HCT116 (cell line): ENCODE data around the gene FAM47A. TPM values are rescaled to one million over a fixed set of nuclear protein-coding genes. Genes with fewer than 3 reads are reported as not detected.

ENCODE experiments used
- ATAC-seq: fragments of 200-7000 bp; cut with Tn5 transposase; 2 replicates; pipeline ENCODE4 v1.9.1; 2020; ENCODE audit warnings: mild to moderate bottlenecking, moderate library complexity
- BruUV-seq: library from RNA; stranded (reverse); fragments of 400-500 nt; replicated peaks from 2 replicates; lab custom pipeline; 2021; lab: Mats Ljungman, UMichigan
- CTCF ChIA-PET: fragments of 300-600 bp; sonication (Branson Sonifier 250); formaldehyde crosslinking; loops from one replicate; lab custom pipeline; 2021; ENCODE audit warnings: antibody characterized with exemption; lab: Charles Lee
- POLR2A ChIA-PET: fragments of 300-600, 350-600 bp; sonication (Branson Sonifier 250); formaldehyde crosslinking; loops from one replicate; lab custom pipeline; 2021; ENCODE audit warnings: antibody characterized with exemption; lab: Charles Lee
- RAD21 ChIA-PET, 2 experiments: fragments of 300-600 bp; sonication (Branson Sonifier 250); formaldehyde crosslinking; loops; one replicate each; lab custom pipeline; 2023; ENCODE audit warnings: low total read pairs in 2 of 2; ENCODE audit not compliant: uncharacterized antibody in 2 of 2, unreplicated experiment in 2 of 2, low non-redundant PET in 1 of 2; lab: Charles Lee
- DNase-seq: peaks from one replicate; pipeline ENCODE4 v3.0.0-alpha.2; 2010; ENCODE audit warnings: low read depth, low spot score
- H2AFZ ChIP-seq: fragments of 200-600 bp; shearing (Covaris generic), sonication (generic); 2 replicates; pipeline ENCODE4 v1.6.1; 2017; ENCODE audit warnings: low read depth, mixed run types, mixed read lengths, antibody characterized with exemption, low read length; ENCODE audit not compliant: poor library complexity, severe bottlenecking
- H3K27ac ChIP-seq: 2 replicates; pipeline ENCODE4 v1.5.1; 2012; ENCODE audit warnings: low read depth, low read length
- H3K27me3 ChIP-seq: fragments of 200-600 bp; sonication (generic); 2 replicates; pipeline ENCODE4 v1.6.1; 2016; ENCODE audit warnings: mixed run types, low read length, mixed read lengths; ENCODE audit not compliant: insufficient read depth
- H3K36me3 ChIP-seq, 2 experiments: fragments of 200-500 bp in 1 of 2; fragments of 200-600 bp in 1 of 2; sonication (Bioruptor generic) in 1 of 2; sonication (generic) in 1 of 2; 2 replicates each; pipeline versions ENCODE4 v1.5.1 to v1.6.1; 2014 to 2016; ENCODE audit warnings: low read length in 2 of 2, inconsistent platforms in 1 of 2, mixed read lengths in 1 of 2, mixed run types in 1 of 2; ENCODE audit not compliant: insufficient read depth in 2 of 2, control insufficient read depth in 1 of 2
- H3K4me1 ChIP-seq, 2 experiments: fragments of 200-600 bp in 1 of 2; sonication (generic) in 1 of 2; 2 replicates each; pipeline versions ENCODE4 v1.5.1 to v1.6.1; 2012 to 2017; ENCODE audit warnings: low read length in 2 of 2, inconsistent platforms in 1 of 2, mild to moderate bottlenecking in 1 of 2, mixed read lengths in 1 of 2, mixed run types in 1 of 2, moderate library complexity in 1 of 2; ENCODE audit not compliant: insufficient read depth in 2 of 2, control insufficient read depth in 1 of 2
- H3K4me2 ChIP-seq: fragments of 200-600 bp; sonication (generic); 2 replicates; pipeline ENCODE4 v1.6.1; 2017; ENCODE audit warnings: mixed run types, low read length, mixed read lengths
- H3K4me3 ChIP-seq, 2 experiments: fragments of 200-600 bp in 1 of 2; sonication (generic) in 1 of 2; replicated peaks in 1 of 2; 2 replicates each; pipeline ENCODE4 v1.5.1; 2011 to 2016; ENCODE audit warnings: low read length in 2 of 2, control low read depth in 1 of 2, low read depth in 1 of 2, mild to moderate bottlenecking in 1 of 2, mixed read lengths in 1 of 2, mixed run types in 1 of 2
- H3K79me2 ChIP-seq: fragments of 200-600 bp; sonication (generic); 2 replicates; pipeline ENCODE4 v1.6.1; 2017; ENCODE audit warnings: mild to moderate bottlenecking, mixed run types, low read length, moderate library complexity, mixed read lengths; ENCODE audit not compliant: insufficient read depth
- H3K9ac ChIP-seq: fragments of 200-600 bp; sonication (generic); 2 replicates; pipeline ENCODE4 v1.6.1; 2016; ENCODE audit warnings: low read length, mixed read lengths
- H3K9me2 ChIP-seq: fragments of 200-600 bp; sonication (generic), shearing (Covaris generic); 2 replicates; pipeline ENCODE4 v1.6.1; 2017; ENCODE audit warnings: mixed run types, mild to moderate bottlenecking, moderate library complexity; ENCODE audit not compliant: insufficient read depth
- H3K9me3 ChIP-seq, 2 experiments: fragments of 200-500 bp in 1 of 2; fragments of 200-600 bp in 1 of 2; sonication (Bioruptor generic) in 1 of 2; sonication (generic) in 1 of 2; 2 replicates each; pipeline ENCODE4 v1.6.1; 2014 to 2017; ENCODE audit warnings: low read length in 2 of 2, mixed read lengths in 2 of 2, inconsistent platforms in 1 of 2, low read depth in 1 of 2, mild to moderate bottlenecking in 1 of 2, mixed run types in 1 of 2, moderate library complexity in 1 of 2; ENCODE audit not compliant: control insufficient read depth in 1 of 2, insufficient read depth in 1 of 2
- H4K20me1 ChIP-seq: fragments of 200-600 bp; sonication (generic), shearing (Covaris generic); 2 replicates; pipeline ENCODE4 v1.6.1; 2017; ENCODE audit warnings: mixed run types, mild to moderate bottlenecking, moderate library complexity; ENCODE audit not compliant: insufficient read depth
- CBX3 ChIP-seq: IDR thresholded peaks from 2 replicates; pipeline ENCODE4 v1.6.1; 2012; ENCODE audit warnings: low read depth
- CEBPB ChIP-seq: IDR thresholded peaks from 2 replicates; pipeline ENCODE4 v1.6.1; 2012; ENCODE audit warnings: low read depth
- ELF1 ChIP-seq: IDR thresholded peaks from 2 replicates; pipeline ENCODE4 v1.6.1; 2012; ENCODE audit warnings: low read depth, borderline replicate concordance
- EZH2phosphoT487 ChIP-seq: fragments of 200-600 bp; IDR thresholded peaks from 2 replicates; pipeline ENCODE4 v1.6.1; 2018; ENCODE audit warnings: antibody characterized with exemption, borderline replicate concordance
- POLR2A ChIP-seq: IDR thresholded peaks from 2 replicates; pipeline ENCODE4 v1.7.0; 2011; ENCODE audit warnings: borderline replicate concordance; ENCODE audit not compliant: insufficient read depth, insufficient read length; ENCODE audit errors: extremely low read depth
- POLR2AphosphoS5 ChIP-seq: IDR thresholded peaks from 2 replicates; pipeline ENCODE4 v1.6.1; 2011; ENCODE audit warnings: mild to moderate bottlenecking, low read depth, low read length, moderate library complexity
- SIN3A ChIP-seq: IDR thresholded peaks from 2 replicates; pipeline ENCODE4 v1.6.1; 2012; ENCODE audit warnings: low read depth
- SRF ChIP-seq: IDR thresholded peaks from 2 replicates; pipeline ENCODE4 v1.6.1; 2012; ENCODE audit warnings: low read depth
- YY1 ChIP-seq: IDR thresholded peaks from 2 replicates; pipeline ENCODE4 v1.6.1; 2011; ENCODE audit warnings: low read length, low read depth, moderate library complexity, mild to moderate bottlenecking; ENCODE audit not compliant: insufficient replicate concordance; ENCODE audit errors: extremely low read depth
- ZFX ChIP-seq: fragments of 450-650 bp; IDR thresholded peaks from 2 replicates; pipeline ENCODE4 v1.6.1; 2017
- ZNF274 ChIP-seq: fragments of 200-500 bp; sonication (Bioruptor generic); IDR thresholded peaks from 2 replicates; pipeline ENCODE4 v1.6.1; 2014; ENCODE audit warnings: mild to moderate bottlenecking, low read depth, low read length, inconsistent platforms
- intact Hi-C: fragments of 100-400 bp; cut with micrococcal nuclease; formaldehyde crosslinking; loops from 2 replicates; pipeline ENCODE4 v1.10.0; 2022
- total RNA-seq: library from RNA; stranded (reverse); gene quantifications from one replicate; pipeline ENCODE4 v1.2.1, GENCODE V29; 2021; ENCODE audit not compliant: unreplicated experiment
- TF ChIP-seq, protein P1 (sequence below): IDR thresholded peaks from 2 replicates; pipeline ENCODE4 v1.6.1; 2012
- TF ChIP-seq, protein P2 (sequence below): IDR thresholded peaks from 2 replicates; pipeline ENCODE4 v1.6.1; 2012
- TF ChIP-seq, protein P3 (sequence below), 3 experiments: fragments of 200-600 bp in 1 of 3; sonication (generic) in 1 of 3; IDR thresholded peaks in 2 of 3; conservative IDR thresholded peaks in 1 of 3; 2 replicates each; pipeline ENCODE4 v1.5.1; 2012 to 2017; ENCODE audit warnings: low read depth in 2 of 3, low read length in 2 of 3, antibody characterized with exemption in 1 of 3, borderline replicate concordance in 1 of 3, control low read depth in 1 of 3, mild to moderate bottlenecking in 1 of 3, mixed read lengths in 1 of 3, mixed run types in 1 of 3, moderate library complexity in 1 of 3; ENCODE audit not compliant: insufficient read depth in 1 of 3

The FAM47A gene
- total RNA-seq, 1 experiment from 2014 or later, result not detected

DNA sequence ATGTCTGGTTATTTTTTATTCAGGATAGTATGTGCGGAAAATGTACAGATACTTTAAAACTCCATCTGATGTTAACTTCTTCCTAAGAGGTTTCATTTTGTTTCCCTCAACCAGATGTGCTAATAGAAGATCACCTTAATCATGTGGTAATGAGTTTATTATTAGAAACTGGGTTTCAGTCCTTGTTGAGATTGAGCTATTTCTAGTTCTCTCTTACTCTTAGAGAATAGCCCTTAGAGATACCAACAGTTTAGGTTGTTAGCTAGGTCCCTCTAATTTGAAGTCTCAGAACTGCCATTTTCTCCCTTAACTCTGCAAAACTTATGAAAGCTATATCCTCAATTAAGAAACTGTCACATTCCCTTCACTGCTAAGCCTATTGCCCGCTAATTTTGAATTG, 13.0 kb downstream of the FAM47A start (continued):
- no peak for TF ChIP-seq ELF1
- no peak for TF ChIP-seq EZH2phosphoT487
- TF ChIP-seq YY1, result no peak
- TF ChIP-seq SRF, result no peak
- TF ChIP-seq POLR2A, result no peak
- TF ChIP-seq, all 23 proteins: peak for 0

DNA sequence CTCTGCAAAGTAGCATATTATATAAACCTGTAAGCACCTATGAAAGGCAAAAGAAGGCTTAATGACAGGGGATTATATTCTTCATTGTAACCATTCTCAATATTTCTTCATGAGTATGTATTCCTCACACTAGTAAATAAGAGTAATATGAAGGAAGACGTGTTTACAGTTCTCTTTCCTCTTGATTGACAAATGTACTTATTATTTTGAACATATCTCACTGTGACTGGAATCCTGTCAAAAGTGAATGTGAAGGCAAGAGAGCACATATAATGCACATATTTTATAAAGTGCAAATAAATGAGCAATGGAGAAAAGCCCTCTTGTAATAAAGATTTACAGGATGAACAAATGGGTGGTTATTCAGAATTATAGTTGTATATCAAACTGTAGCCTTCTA, 19.7 kb downstream of the FAM47A start:
- H4K20me1 ChIP-seq, result no peaks in the 10 kb centered on the region
- intact Hi-C loops, result no loop called here
- DNase-seq (no peak), ATAC-seq (no peak)
- BruUV-seq, result no TSS peak
- H3K27me3 ChIP-seq, result no peaks in the 10 kb centered on the region
- POLR2A ChIA-PET, result no interaction called here
- no peak overlapping the region for H3K4me3 ChIP-seq
- H3K9ac ChIP-seq, result no peak overlapping the region
- no peaks in the 10 kb centered on the region for H3K4me1 ChIP-seq
- no peaks in the 10 kb centered on the region for H3K79me2 ChIP-seq
- CTCF ChIA-PET, result no interaction called here
- RAD21 ChIA-PET, result no interaction called here
- no peak for TF ChIP-seq ZNF274
- no peak for TF ChIP-seq CBX3
- TF ChIP-seq, protein P1, sequence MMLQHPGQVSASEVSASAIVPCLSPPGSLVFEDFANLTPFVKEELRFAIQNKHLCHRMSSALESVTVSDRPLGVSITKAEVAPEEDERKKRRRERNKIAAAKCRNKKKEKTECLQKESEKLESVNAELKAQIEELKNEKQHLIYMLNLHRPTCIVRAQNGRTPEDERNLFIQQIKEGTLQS, result no peak
- TF ChIP-seq POLR2A, result no peak
- no peak for TF ChIP-seq POLR2AphosphoS5
- TF ChIP-seq SIN3A, result no peak
- TF ChIP-seq ZFX, result no peak
- TF ChIP-seq CEBPB, result no peak
- TF ChIP-seq, protein P2, sequence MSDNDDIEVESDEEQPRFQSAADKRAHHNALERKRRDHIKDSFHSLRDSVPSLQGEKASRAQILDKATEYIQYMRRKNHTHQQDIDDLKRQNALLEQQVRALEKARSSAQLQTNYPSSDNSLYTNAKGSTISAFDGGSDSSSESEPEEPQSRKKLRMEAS, result no peak
- TF ChIP-seq, protein P3, sequence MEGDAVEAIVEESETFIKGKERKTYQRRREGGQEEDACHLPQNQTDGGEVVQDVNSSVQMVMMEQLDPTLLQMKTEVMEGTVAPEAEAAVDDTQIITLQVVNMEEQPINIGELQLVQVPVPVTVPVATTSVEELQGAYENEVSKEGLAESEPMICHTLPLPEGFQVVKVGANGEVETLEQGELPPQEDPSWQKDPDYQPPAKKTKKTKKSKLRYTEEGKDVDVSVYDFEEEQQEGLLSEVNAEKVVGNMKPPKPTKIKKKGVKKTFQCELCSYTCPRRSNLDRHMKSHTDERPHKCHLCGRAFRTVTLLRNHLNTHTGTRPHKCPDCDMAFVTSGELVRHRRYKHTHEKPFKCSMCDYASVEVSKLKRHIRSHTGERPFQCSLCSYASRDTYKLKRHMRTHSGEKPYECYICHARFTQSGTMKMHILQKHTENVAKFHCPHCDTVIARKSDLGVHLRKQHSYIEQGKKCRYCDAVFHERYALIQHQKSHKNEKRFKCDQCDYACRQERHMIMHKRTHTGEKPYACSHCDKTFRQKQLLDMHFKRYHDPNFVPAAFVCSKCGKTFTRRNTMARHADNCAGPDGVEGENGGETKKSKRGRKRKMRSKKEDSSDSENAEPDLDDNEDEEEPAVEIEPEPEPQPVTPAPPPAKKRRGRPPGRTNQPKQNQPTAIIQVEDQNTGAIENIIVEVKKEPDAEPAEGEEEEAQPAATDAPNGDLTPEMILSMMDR (IDR thresholded peaks at IDR 0.05 in 2 of 3, conservative IDR thresholded peaks at IDR 0.05 in 1 of 3; ENCODE audit: borderline replicate concordance in 1 of 3, insufficient read depth in 1 of 3, low read depth in 2 of 3, low read length in 2 of 3), result no peak
- no peaks in the 10 kb centered on the region for H3K9me2 ChIP-seq
- H3K4me2 ChIP-seq, result no peak overlapping the region
- H3K36me3 ChIP-seq, result no peaks in the 10 kb centered on the region
- H3K9me3 ChIP-seq, result no peaks in the 10 kb centered on the region
- no peak overlapping the region for H3K27ac ChIP-seq
- no peak overlapping the region for H2AFZ ChIP-seq
